ENCODE measurements around the gene AUTS2.

Gene AUTS2

GRCh38 chr7:70838292-70838907, 1240.1 kb downstream of the AUTS2 start:
- no peak for DNase-seq (ENCODE audit: extremely low read depth, low read depth)
- H3K4me3 ChIP-seq (replicated peaks; ENCODE audit: low read depth, low read length), result no peak overlapping the region
- TF ChIP-seq, protein P1, sequence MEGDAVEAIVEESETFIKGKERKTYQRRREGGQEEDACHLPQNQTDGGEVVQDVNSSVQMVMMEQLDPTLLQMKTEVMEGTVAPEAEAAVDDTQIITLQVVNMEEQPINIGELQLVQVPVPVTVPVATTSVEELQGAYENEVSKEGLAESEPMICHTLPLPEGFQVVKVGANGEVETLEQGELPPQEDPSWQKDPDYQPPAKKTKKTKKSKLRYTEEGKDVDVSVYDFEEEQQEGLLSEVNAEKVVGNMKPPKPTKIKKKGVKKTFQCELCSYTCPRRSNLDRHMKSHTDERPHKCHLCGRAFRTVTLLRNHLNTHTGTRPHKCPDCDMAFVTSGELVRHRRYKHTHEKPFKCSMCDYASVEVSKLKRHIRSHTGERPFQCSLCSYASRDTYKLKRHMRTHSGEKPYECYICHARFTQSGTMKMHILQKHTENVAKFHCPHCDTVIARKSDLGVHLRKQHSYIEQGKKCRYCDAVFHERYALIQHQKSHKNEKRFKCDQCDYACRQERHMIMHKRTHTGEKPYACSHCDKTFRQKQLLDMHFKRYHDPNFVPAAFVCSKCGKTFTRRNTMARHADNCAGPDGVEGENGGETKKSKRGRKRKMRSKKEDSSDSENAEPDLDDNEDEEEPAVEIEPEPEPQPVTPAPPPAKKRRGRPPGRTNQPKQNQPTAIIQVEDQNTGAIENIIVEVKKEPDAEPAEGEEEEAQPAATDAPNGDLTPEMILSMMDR (IDR thresholded peaks at IDR 0.05; ENCODE audit: low read depth, low read length, missing control alignments), result no peak

Measured in HFF-Myc (cell line).